Activated effector memory CD4-positive, alpha-beta T cell treated with anti-CD3 and anti-CD28 coated beads, Interleukin-2, amount 50 U/mL, for 16 hours (primary cell): ENCODE results near the gene CHDH.

Source experiments
- DNase-seq: peaks from one replicate; pipeline ENCODE4 v3.0.0-alpha.2; 2020

The CHDH gene

GRCh38 chr3:53780806-53781205 is 65.4 kb downstream of the CHDH start:
- no peak for DNase-seq

GRCh38 chr3:53780171-53780570 is 66.0 kb downstream of the CHDH start:
- DNase-seq = no peak

- DNase-seq = no peak
Observed at GRCh38 chr3:53778153-53778552, 68.1 kb downstream of the CHDH start.

GRCh38 chr3:53777468-53777867 is 68.8 kb downstream of the CHDH start:
- no peak for DNase-seq

GRCh38 chr3:53776494-53777101 is 69.6 kb downstream of the CHDH start:
- no peak for DNase-seq

GRCh38 chr3:53775834-53776251 is 70.4 kb downstream of the CHDH start:
- no peak for DNase-seq

- DNase-seq = no peak
Observed at GRCh38 chr3:53775018-53775417, 71.2 kb downstream of the CHDH start.

- DNase-seq = no peak
Observed at GRCh38 chr3:53774414-53774813, 71.8 kb downstream of the CHDH start.

GRCh38 chr3:53773611-53774368 is 72.4 kb downstream of the CHDH start:
- no peak for DNase-seq

- DNase-seq = no peak
Observed at GRCh38 chr3:53773021-53773436, 73.2 kb downstream of the CHDH start.

- no peak for DNase-seq
Observed at GRCh38 chr3:53772562-53772961, 73.7 kb downstream of the CHDH start.

- DNase-seq = no peak
Observed at GRCh38 chr3:53768478-53769459, 77.5 kb downstream of the CHDH start.

- no peak for DNase-seq
Observed at GRCh38 chr3:53766706-53767105, 79.5 kb downstream of the CHDH start.

GRCh38 chr3:53765753-53766152 is 80.5 kb downstream of the CHDH start:
- no peak for DNase-seq

GRCh38 chr3:53764026-53764775 is 82.0 kb downstream of the CHDH start:
- DNase-seq = no peak

GRCh38 chr3:53763353-53763752 is 82.9 kb downstream of the CHDH start:
- DNase-seq = no peak
